Naive thymus-derived CD4-positive, alpha-beta T cell (primary cell): Measurements from ENCODE around the gene KDM8. TPM values are rescaled to one million over a fixed set of nuclear protein-coding genes. Genes with fewer than 3 reads are reported as not detected.
A peak's percentile ranks its signal among the peaks of the same experiment; 100 is the strongest.

Experiments
- ATAC-seq: fragments of 150-1000 bp; cut with Tn5 transposase; 2 replicates; pipeline ENCODE4 v1.10.0; 2021; ENCODE audit warnings: mild to moderate bottlenecking, moderate library complexity
- CTCF ChIA-PET: fragments of 350-600 bp; sonication (Branson Sonifier 250); formaldehyde crosslinking; loops from one replicate; lab custom pipeline; 2021; ENCODE audit warnings: antibody characterized with exemption; lab: Charles Lee
- POLR2A ChIA-PET: fragments of 350-600 bp; sonication (Branson Sonifier 250); formaldehyde crosslinking; loops from one replicate; lab custom pipeline; 2021; ENCODE audit warnings: antibody characterized with exemption, inconsistent platforms; lab: Charles Lee
- DNase-seq, 9 donors: peaks; one replicate each; pipeline versions ENCODE4 v3.0.0 to v3.0.0-alpha.2; 2020 to 2022; ENCODE audit warnings: mixed read lengths in 1 of 9
- H3K27ac ChIP-seq: one replicate; pipeline ENCODE4 v1.7.0; 2013; ENCODE audit warnings: mild to moderate bottlenecking, low read depth, low read length, moderate library complexity
- H3K27me3 ChIP-seq, 2 donors: one replicate each; pipeline ENCODE4 v1.7.0; 2013; ENCODE audit warnings: low read length in 2 of 2, mild to moderate bottlenecking in 2 of 2, moderate library complexity in 2 of 2; ENCODE audit not compliant: control insufficient read depth in 2 of 2, insufficient read depth in 2 of 2
- H3K36me3 ChIP-seq, 3 experiments: 1 replicate in 2 of 3; 2 replicates in 1 of 3; pipeline ENCODE4 v1.7.0; 2013; ENCODE audit warnings: low read length in 3 of 3, mild to moderate bottlenecking in 3 of 3, moderate library complexity in 1 of 3; ENCODE audit not compliant: insufficient read depth in 3 of 3, control insufficient read depth in 2 of 3
- H3K4me1 ChIP-seq, 2 donors: one replicate each; pipeline ENCODE4 v1.7.0; 2013; ENCODE audit warnings: low read length in 2 of 2, mild to moderate bottlenecking in 2 of 2, moderate library complexity in 1 of 2; ENCODE audit not compliant: control insufficient read depth in 2 of 2, insufficient read depth in 2 of 2
- H3K4me3 ChIP-seq: 2 replicates; pipeline ENCODE4 v1.7.0; 2013; ENCODE audit warnings: mild to moderate bottlenecking, low read length
- H3K9me3 ChIP-seq, 3 experiments: 1 replicate in 2 of 3; 2 replicates in 1 of 3; pipeline ENCODE4 v1.7.0; 2013; ENCODE audit warnings: low read length in 3 of 3; ENCODE audit not compliant: control insufficient read depth in 2 of 3
- H3K27ac Mint-ChIP-seq, 9 donors: one replicate each; pipeline ENCODE4 v1.8.0; 2020 to 2022; ENCODE audit warnings: mixed read lengths in 9 of 9, mild to moderate bottlenecking in 8 of 9, moderate library complexity in 5 of 9, inconsistent platforms in 2 of 9
- H3K27me3 Mint-ChIP-seq, 5 donors: one replicate each; pipeline ENCODE4 v1.8.0; 2021 to 2022; ENCODE audit warnings: mixed read lengths in 5 of 5, mild to moderate bottlenecking in 1 of 5
- H3K36me3 Mint-ChIP-seq, 5 donors: one replicate each; pipeline ENCODE4 v1.8.0; 2020 to 2022; ENCODE audit warnings: mixed read lengths in 5 of 5, mild to moderate bottlenecking in 3 of 5, inconsistent platforms in 1 of 5
- H3K4me1 Mint-ChIP-seq, 7 donors: one replicate each; pipeline ENCODE4 v1.8.0; 2020 to 2022; ENCODE audit warnings: mixed read lengths in 7 of 7, mild to moderate bottlenecking in 3 of 7, inconsistent platforms in 1 of 7
- H3K4me3 Mint-ChIP-seq, 10 donors: one replicate each; pipeline ENCODE4 v1.8.0; 2020 to 2022; ENCODE audit warnings: mild to moderate bottlenecking in 10 of 10, mixed read lengths in 10 of 10, moderate library complexity in 6 of 10, inconsistent platforms in 2 of 10
- H3K9me3 Mint-ChIP-seq, 11 donors: one replicate each; pipeline ENCODE4 v1.8.0; 2020 to 2022; ENCODE audit warnings: mixed read lengths in 11 of 11, mild to moderate bottlenecking in 4 of 11, inconsistent platforms in 1 of 11, moderate library complexity in 1 of 11
- intact Hi-C, 2 donors: fragments of 100-400 bp; cut with micrococcal nuclease; formaldehyde crosslinking; loops; one replicate each; pipeline ENCODE4 v1.15.1; 2023
- polyA plus RNA-seq, 2 donors: library from polyadenylated mRNA; unstranded; fragments of 300-500 nt; fragmentation: Illumina TruSeq; gene quantifications; one replicate each; pipeline ENCODE4 v1.2.3, GENCODE V29; 2021
- total RNA-seq, 6 experiments: library from RNA in 5 of 6; stranded (reverse) in 5 of 6; gene quantifications; 1 replicate in 5 of 6; 2 replicates in 1 of 6; pipeline ENCODE4 v1.2.3 and lab custom pipeline; 2021 to 2026

KDM8 gene
- total and polyA plus RNA-seq, 7 experiments from 2014 or later, result 10.0 to 34.4 (median 18.5) TPM

DNA sequence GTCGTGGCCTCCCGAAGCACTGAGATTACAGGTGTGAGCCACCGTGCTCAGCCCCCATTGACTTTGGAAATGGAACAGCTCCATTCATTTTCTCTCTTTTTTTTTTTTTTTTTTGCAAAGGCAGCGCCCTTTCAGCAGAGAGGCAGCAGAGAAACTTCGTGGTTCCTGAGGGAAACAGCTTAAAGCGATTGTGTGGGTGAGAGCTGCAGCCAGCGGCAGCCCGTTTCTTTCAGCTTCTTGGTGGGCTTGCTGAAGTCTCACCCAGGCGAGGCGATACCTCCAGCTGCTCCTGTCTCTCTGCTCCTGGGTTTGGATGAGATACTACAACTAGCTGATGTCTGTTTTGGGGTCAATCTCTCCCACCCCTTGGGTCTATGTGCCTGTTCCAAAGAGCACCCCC, 7.7 kb downstream of the KDM8 start:
- ATAC-seq, result no peak
- H3K4me1 ChIP-seq, result peaks cover 0 to 6% of the 10 kb centered on the region in 2 donors
- H3K4me3 ChIP-seq, result no peak overlapping the region
- no peaks in the 10 kb centered on the region for H3K27me3 Mint-ChIP-seq
- H3K27ac ChIP-seq, result no peak overlapping the region
- ChIA-PET CTCF (interaction anchor here (1.0 to 1.3 kb wide), 2 partner anchors 19 to 162 kb away, joined by 3 to 4 read pairs; no protein-coding TSS in a partner anchor), POLR2A (interaction anchor here (0.6 to 2.4 kb wide), 5 partner anchors 7 to 157 kb away, joined by 3 to 9 read pairs (median 5); partner anchors contain the start of gene KDM8)
- H3K9me3 Mint-ChIP-seq, result no peaks in the 10 kb centered on the region
- H3K4me3 Mint-ChIP-seq, result peak overlapping the region in 3 of 10 donors; percentile 11 to 30 (median 16)
- no peaks in the 10 kb centered on the region for H3K9me3 ChIP-seq
- no peaks in the 10 kb centered on the region for H3K27me3 ChIP-seq
- H3K36me3 ChIP-seq, result peaks cover 0 to 43% (median 4%) of the 10 kb centered on the region in 3 experiments
- intact Hi-C loops, result no loop called here
- peaks cover 7 to 32% (median 14%) of the 10 kb centered on the region in 5 donors for H3K36me3 Mint-ChIP-seq
- peak overlapping the region in 8 of 9 donors; percentile 13 to 71 (median 40) for H3K27ac Mint-ChIP-seq
- H3K4me1 Mint-ChIP-seq, result peaks cover 0 to 34% (median 24%) of the 10 kb centered on the region in 7 donors
- no peak for DNase-seq

DNA sequence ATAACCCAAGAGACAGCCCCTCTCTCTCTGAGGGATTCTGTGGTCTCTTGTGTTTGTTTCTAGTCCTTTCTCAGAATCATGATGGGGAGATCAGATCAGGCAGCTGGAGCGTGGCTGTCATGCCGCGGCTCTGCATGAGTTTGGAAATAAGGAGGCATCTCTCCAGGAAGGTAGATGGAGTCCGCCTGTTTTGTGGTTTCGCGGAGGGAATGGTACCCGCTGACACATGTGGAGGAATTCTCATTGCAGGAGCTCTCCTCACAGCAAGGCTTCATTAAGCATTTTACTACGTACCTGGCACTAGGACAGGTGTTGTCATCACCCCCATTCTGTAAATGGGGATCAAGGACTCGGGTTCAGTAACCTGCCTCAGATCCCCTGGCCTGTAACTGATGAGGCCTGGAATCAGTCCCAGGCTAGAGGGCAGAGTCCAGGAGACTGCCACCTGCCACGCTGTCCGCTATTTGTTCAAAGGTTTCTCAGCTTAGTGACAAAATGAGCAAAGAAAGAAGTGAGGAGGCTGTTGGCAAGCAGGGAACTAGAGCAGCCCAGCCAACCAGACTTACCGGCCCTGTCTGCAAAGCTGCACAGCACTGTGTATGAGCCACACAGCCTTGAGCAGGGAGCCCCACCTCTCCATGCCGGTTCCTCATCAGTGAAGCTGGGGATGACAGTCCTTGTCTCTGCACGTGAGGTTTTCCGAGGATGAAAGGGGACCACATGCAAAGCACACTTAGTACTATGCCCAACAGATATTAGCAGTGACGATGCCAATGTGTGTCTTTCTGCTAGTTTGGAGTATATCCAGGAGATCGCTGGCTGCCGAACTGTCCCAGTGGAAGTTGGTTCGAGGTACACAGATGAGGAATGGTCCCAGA, 11.0 kb downstream of the KDM8 start:
- DNase-seq (no peak), ATAC-seq (no peak)
- Mint-ChIP-seq H3K27me3 (no peaks in the 10 kb centered on the region), H3K27ac (peak overlapping the region in 6 of 9 donors; percentile 34 to 83 (median 56)), H3K4me3 (no peak overlapping the region), H3K9me3 (no peaks in the 10 kb centered on the region), H3K4me1 (peaks cover 0 to 29% (median 20%) of the 10 kb centered on the region in 7 donors), H3K36me3 (peaks cover 7 to 47% (median 15%) of the 10 kb centered on the region in 5 donors)
- ChIA-PET CTCF (no interaction called here), POLR2A (interaction anchor here (0.7 to 2.5 kb wide), 5 partner anchors 11 to 20 kb away, joined by 3 to 17 read pairs (median 4); partner anchors contain the start of gene KDM8)
- Histone ChIP-seq H3K9me3 (no peaks in the 10 kb centered on the region), H3K36me3 (peaks cover 0 to 64% (median 4%) of the 10 kb centered on the region in 3 experiments), H3K27ac (no peak overlapping the region), H3K4me1 (peaks cover 0 to 6% of the 10 kb centered on the region in 2 donors), H3K4me3 (no peak overlapping the region), H3K27me3 (no peaks in the 10 kb centered on the region)
- intact Hi-C loops, result no loop called here

DNA sequence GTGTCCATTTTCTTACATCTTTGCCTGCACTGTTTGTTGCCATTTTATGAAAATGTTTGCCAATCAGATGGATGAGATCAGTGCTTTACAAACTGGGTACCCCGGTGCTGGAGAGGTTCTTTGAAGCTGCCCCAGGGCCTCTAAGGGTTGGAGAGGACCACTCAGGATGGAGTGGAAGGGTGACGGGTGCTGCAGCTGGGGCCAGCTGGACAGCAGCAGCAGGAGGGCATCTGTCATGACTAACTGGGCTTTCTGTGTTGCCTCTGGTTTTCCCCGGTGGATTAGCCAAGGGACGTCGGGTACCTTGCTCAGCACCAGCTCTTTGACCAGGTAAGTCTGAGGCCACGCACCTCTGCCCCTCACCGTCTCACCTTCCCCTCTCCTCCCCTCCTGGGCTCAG, 12.3 kb downstream of the KDM8 start:
- intact Hi-C loops, result no loop called here
- ChIA-PET POLR2A (interaction anchor here (0.7 to 2.5 kb wide), 4 partner anchors 9 to 19 kb away, joined by 3 to 17 read pairs (median 4); partner anchors contain the start of gene KDM8), CTCF (no interaction called here)
- Mint-ChIP-seq H3K36me3 (peaks cover 7 to 43% (median 11%) of the 10 kb centered on the region in 5 donors), H3K27me3 (no peaks in the 10 kb centered on the region), H3K9me3 (no peaks in the 10 kb centered on the region), H3K27ac (no peak overlapping the region), H3K4me3 (no peak overlapping the region), H3K4me1 (peaks cover 0 to 25% (median 12%) of the 10 kb centered on the region in 7 donors)
- ATAC-seq (no peak), DNase-seq (no peak)
- Histone ChIP-seq H3K27ac (no peak overlapping the region), H3K36me3 (peaks cover 0 to 67% (median 4%) of the 10 kb centered on the region in 3 experiments), H3K27me3 (no peaks in the 10 kb centered on the region), H3K9me3 (no peaks in the 10 kb centered on the region), H3K4me3 (no peak overlapping the region), H3K4me1 (peaks cover 0 to 6% of the 10 kb centered on the region in 2 donors)

DNA sequence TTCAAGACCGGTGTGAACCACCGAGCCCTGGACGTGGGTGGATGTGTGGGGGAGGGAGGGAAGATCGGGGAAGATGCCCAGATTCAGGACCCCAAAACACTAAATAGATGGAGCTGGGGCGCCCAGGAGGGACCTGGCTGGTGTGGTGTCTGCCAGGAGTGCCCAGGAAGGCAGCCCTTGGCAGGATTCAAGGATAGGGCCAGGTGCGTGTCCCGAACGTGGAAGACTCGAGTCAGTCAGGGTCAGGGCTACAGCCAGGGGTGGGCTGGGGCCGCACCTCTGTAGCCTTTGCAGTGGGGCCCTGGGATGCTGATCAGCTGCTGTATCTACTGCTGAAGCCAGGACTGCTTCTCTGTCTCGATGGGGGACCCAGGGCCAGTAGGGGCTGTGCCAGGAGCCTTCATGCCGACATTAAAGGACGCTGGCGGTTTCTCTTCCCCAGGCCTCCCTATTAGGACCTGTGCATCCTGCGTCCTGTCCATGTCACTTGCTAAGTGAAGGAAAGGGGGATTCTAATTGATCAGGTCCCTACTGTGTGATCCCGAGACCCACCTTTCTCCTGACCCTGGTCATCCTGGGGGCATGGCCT, 13.1 kb downstream of the KDM8 start:
- ChIA-PET POLR2A (interaction anchor here (1.7 kb wide), 1 partner anchor 13 kb away, joined by 7 read pairs; no protein-coding TSS in a partner anchor), CTCF (no interaction called here)
- Mint-ChIP-seq H3K27ac (peak overlapping the region in 1 of 9 donors; percentile 62), H3K9me3 (no peaks in the 10 kb centered on the region), H3K4me3 (no peak overlapping the region), H3K27me3 (no peaks in the 10 kb centered on the region), H3K4me1 (peaks cover 0 to 18% (median 7%) of the 10 kb centered on the region in 7 donors), H3K36me3 (peaks cover 7 to 43% (median 11%) of the 10 kb centered on the region in 5 donors)
- Histone ChIP-seq H3K9me3 (no peaks in the 10 kb centered on the region), H3K36me3 (peaks cover 0 to 71% (median under 1%) of the 10 kb centered on the region in 3 experiments), H3K4me1 (peaks cover 0 to under 1% of the 10 kb centered on the region in 2 donors), H3K27ac (no peak overlapping the region), H3K4me3 (no peak overlapping the region), H3K27me3 (no peaks in the 10 kb centered on the region)
- intact Hi-C loops, result no loop called here
- no peak for ATAC-seq
- no peak for DNase-seq

DNA sequence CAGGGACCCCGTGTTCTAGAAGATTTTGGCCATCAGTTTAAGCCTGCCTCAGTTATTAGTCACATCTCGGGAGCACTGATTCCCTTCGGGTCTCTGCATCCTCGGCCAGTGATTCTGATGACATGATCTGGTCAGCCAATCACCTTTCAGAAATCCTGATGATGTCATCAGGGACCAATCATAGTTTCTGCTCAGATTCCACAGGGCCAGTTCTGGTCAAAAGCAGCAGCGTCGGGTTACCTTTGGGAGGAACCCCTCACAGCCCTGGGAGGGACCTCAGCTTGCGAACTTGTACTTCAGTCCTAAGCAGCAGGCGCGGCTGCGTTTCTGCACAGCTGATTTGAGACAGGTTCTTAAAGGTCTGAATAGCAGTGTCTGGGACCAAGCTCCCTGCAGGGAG, 13.9 kb downstream of the KDM8 start:
- no peaks in the 10 kb centered on the region for H3K9me3 Mint-ChIP-seq
- Histone ChIP-seq H3K4me3 (no peak overlapping the region), H3K27me3 (no peaks in the 10 kb centered on the region), H3K36me3 (peaks cover 0 to 76% (median 0%) of the 10 kb centered on the region in 3 experiments), H3K27ac (no peak overlapping the region), H3K4me1 (no peaks in the 10 kb centered on the region), H3K9me3 (no peaks in the 10 kb centered on the region)
- peaks cover 7 to 43% (median 11%) of the 10 kb centered on the region in 5 donors for H3K36me3 Mint-ChIP-seq
- ChIA-PET CTCF (interaction anchor here (0.8 kb wide), 1 partner anchor 22 kb away, joined by 3 read pairs; no protein-coding TSS in a partner anchor), POLR2A (interaction anchor here (1.7 kb wide), 1 partner anchor 13 kb away, joined by 7 read pairs; no protein-coding TSS in a partner anchor)
- peaks cover 0 to 14% (median 7%) of the 10 kb centered on the region in 7 donors for H3K4me1 Mint-ChIP-seq
- no peak overlapping the region for H3K4me3 Mint-ChIP-seq
- intact Hi-C loops, result no loop called here
- no peak for DNase-seq
- ATAC-seq, result no peak
- peak overlapping the region in 2 of 9 donors; percentile 65 to 70 for H3K27ac Mint-ChIP-seq
- H3K27me3 Mint-ChIP-seq, result no peaks in the 10 kb centered on the region

DNA sequence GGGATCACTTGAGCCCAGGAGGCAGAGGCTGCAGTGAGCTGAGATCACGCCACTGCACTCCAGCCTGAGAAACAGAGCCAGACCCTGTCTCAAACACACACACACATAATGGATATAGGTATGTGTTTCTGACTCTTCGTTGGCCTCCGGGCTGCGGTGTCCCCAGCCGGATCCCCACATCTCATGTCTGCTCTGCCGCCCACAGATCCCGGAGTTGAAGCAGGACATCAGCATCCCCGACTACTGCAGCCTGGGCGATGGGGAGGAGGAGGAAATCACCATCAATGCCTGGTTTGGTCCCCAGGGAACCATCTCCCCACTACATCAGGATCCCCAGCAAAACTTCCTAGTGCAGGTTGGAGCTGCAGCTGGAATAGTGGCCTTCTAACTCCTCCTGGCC, 15.4 kb downstream of the KDM8 start:
- Mint-ChIP-seq H3K4me3 (no peak overlapping the region), H3K27me3 (no peaks in the 10 kb centered on the region), H3K36me3 (peaks cover 7 to 35% (median 9%) of the 10 kb centered on the region in 5 donors), H3K9me3 (no peaks in the 10 kb centered on the region), H3K27ac (peak overlapping the region in 2 of 9 donors; percentile 53 to 67), H3K4me1 (peaks cover under 1 to 6% (median 3%) of the 10 kb centered on the region in 7 donors)
- Histone ChIP-seq H3K4me1 (no peaks in the 10 kb centered on the region), H3K36me3 (peaks cover 0 to 82% (median 0%) of the 10 kb centered on the region in 3 experiments), H3K27ac (no peak overlapping the region), H3K9me3 (no peaks in the 10 kb centered on the region), H3K27me3 (no peaks in the 10 kb centered on the region), H3K4me3 (no peak overlapping the region)
- ATAC-seq (no peak), DNase-seq (no peak)
- POLR2A ChIA-PET, result no interaction called here
- CTCF ChIA-PET, result no interaction called here
- intact Hi-C loops, result no loop called here
